Lung (tissue), 12 donors: ENCODE measurements around the gene OGT. TPM values are rescaled to one million over a fixed set of nuclear protein-coding genes. Genes with fewer than 3 reads are reported as not detected.
"Not testable (repeated sequence)": the region's sequence is repeated elsewhere in the genome, so short reads cannot be mapped to it uniquely, and the experiment has no call there.

Source experiments
- ATAC-seq: fragments of 200-7000 bp; cut with Tn5 transposase; one replicate; pipeline ENCODE4 v1.9.1; 2020; ENCODE audit warnings: moderate number of reproducible peaks; ENCODE audit not compliant: insufficient read depth, low FRiP score
- DNase-seq, 3 donors: peaks; one replicate each; pipeline ENCODE4 v3.0.0-alpha.2; 2013 to 2017
- H3K27ac ChIP-seq, 2 donors: one replicate each; pipeline ENCODE4 v1.5.1; 2013; ENCODE audit warnings: mild to moderate bottlenecking in 2 of 2, moderate library complexity in 2 of 2, control low read depth in 1 of 2, inconsistent platforms in 1 of 2, low read depth in 1 of 2, low read length in 1 of 2
- H3K27me3 ChIP-seq, 3 donors: one replicate each; pipeline ENCODE4 v1.5.1; 2013; ENCODE audit warnings: low read length in 2 of 3; ENCODE audit not compliant: control insufficient read depth in 3 of 3, insufficient read depth in 3 of 3
- H3K36me3 ChIP-seq, 4 donors: one replicate each; pipeline ENCODE4 v1.5.1; 2013; ENCODE audit warnings: low read length in 4 of 4, mild to moderate bottlenecking in 1 of 4, moderate library complexity in 1 of 4; ENCODE audit not compliant: control insufficient read depth in 4 of 4, insufficient read depth in 4 of 4
- H3K4me1 ChIP-seq, 5 donors: one replicate each; pipeline ENCODE4 v1.5.1; 2013; ENCODE audit warnings: low read length in 5 of 5, mild to moderate bottlenecking in 2 of 5, moderate library complexity in 1 of 5; ENCODE audit not compliant: control insufficient read depth in 5 of 5, insufficient read depth in 5 of 5
- H3K4me3 ChIP-seq: one replicate; pipeline ENCODE4 v1.5.1; 2013; ENCODE audit warnings: mild to moderate bottlenecking, control low read depth, moderate library complexity
- H3K9ac ChIP-seq, 2 donors: one replicate each; pipeline ENCODE4 v1.5.1; 2013; ENCODE audit warnings: low read length in 2 of 2, control low read depth in 1 of 2; ENCODE audit not compliant: insufficient read depth in 1 of 2
- H3K9me3 ChIP-seq, 4 donors: one replicate each; pipeline ENCODE4 v1.5.1; 2013; ENCODE audit warnings: low read length in 3 of 4, mild to moderate bottlenecking in 1 of 4, moderate library complexity in 1 of 4; ENCODE audit not compliant: control insufficient read depth in 4 of 4, insufficient read depth in 3 of 4
- CTCF ChIP-seq: IDR thresholded peaks from 2 replicates; pipeline ENCODE4 v1.5.1; 2012; ENCODE audit warnings: mild to moderate bottlenecking; ENCODE audit errors: control extremely low read depth, extremely low read depth
- WGBS, 2 donors: extraction: QIAGEN DNeasy Blood & Tissue Kit; methylation state at CpG; one replicate each; pipeline ENCODE4 v1.1.7; 2013; 5-methylcytosine and 5-hydroxymethylcytosine counted together
- polyA plus RNA-seq, 2 donors: library from polyadenylated mRNA; stranded (reverse); fragments of 200-250 nt; gene quantifications; one replicate each; pipeline ENCODE4 v1.2.1, GENCODE V29; 2013
- total RNA-seq, 2 donors: library from RNA; depleted of rRNA in 1 of 2; stranded (reverse); fragments of >200 nt in 1 of 2; gene quantifications; one replicate each; pipeline ENCODE4 v1.2.1, GENCODE V29; 2014 to 2021
- donor health status: control.
- donor health status: control.
- donor health status: Bipolar disorder and iron deficiency.
- donor health status: healthy.
- donor health status: DM: yes; HTN: yes; CAD: no.

The OGT gene
- total and polyA plus RNA-seq, 4 donors, result 32.3 to 385 (median 72.8) TPM

- no peaks in the 10 kb centered on the region for H3K4me1 ChIP-seq
- no peak overlapping the region for H3K4me3 ChIP-seq
- 81 to 92% methylated on average over 5 of the region's 5 CpGs for WGBS, 2 donors
- no peak for ATAC-seq
- H3K36me3 ChIP-seq, result peaks cover 0 to 7% (median 4%) of the 10 kb centered on the region in 4 donors
- H3K9ac ChIP-seq, result no peak overlapping the region
- DNase-seq, result no peak
- H3K27ac ChIP-seq, result peak overlapping the region in 1 of 2 donors; percentile 9
- peaks cover 0 to 2% (median 0%) of the 10 kb centered on the region in 4 donors for H3K9me3 ChIP-seq
- no peaks in the 10 kb centered on the region for H3K27me3 ChIP-seq
- no peak for TF ChIP-seq CTCF
These were observed 48.3 kb downstream of the OGT start for GRCh38 chrX:71581210-71581609.

GRCh38 chrX:71586929-71587328 is 54.0 kb downstream of the OGT start:
- Histone ChIP-seq H3K36me3 (no peaks in the 10 kb centered on the region), H3K4me3 (no peak overlapping the region), H3K4me1 (no peaks in the 10 kb centered on the region), H3K9ac (no peak overlapping the region), H3K27ac (no peak overlapping the region), H3K27me3 (no peaks in the 10 kb centered on the region), H3K9me3 (no peaks in the 10 kb centered on the region)
- DNase-seq (no peak), ATAC-seq (no peak)
- WGBS, 2 donors, result 90 to 100% methylated on average over 2 of the region's 2 CpGs
- TF ChIP-seq CTCF, result no peak

GRCh38 chrX:71593210-71593609 is 60.3 kb downstream of the OGT start:
- not testable (repeated sequence) for H3K36me3 ChIP-seq, ATAC-seq
- WGBS, 2 donors, result 81 to 90% methylated on average over 3 to 7 of the region's 8 CpGs

GRCh38 chrX:71599965-71600364 is 67.1 kb downstream of the OGT start:
- no peak for ATAC-seq
- no peaks in the 10 kb centered on the region for H3K4me1 ChIP-seq
- H3K4me3 ChIP-seq, result no peak overlapping the region
- no peak for DNase-seq
- WGBS, 2 donors, result 82 to 83% methylated on average over 2 of the region's 2 CpGs
- peaks cover 0 to 5% (median 1%) of the 10 kb centered on the region in 4 donors for H3K9me3 ChIP-seq
- no peak overlapping the region for H3K9ac ChIP-seq
- peaks cover 0 to 26% (median 7%) of the 10 kb centered on the region in 4 donors for H3K36me3 ChIP-seq
- H3K27ac ChIP-seq, result no peak overlapping the region
- TF ChIP-seq CTCF, result no peak
- H3K27me3 ChIP-seq, result no peaks in the 10 kb centered on the region

More at GRCh38 chrX:71593210-71593609, 60.3 kb downstream of the OGT start:
- H3K4me1 ChIP-seq, DNase-seq, H3K27me3 ChIP-seq, H3K4me3 ChIP-seq, H3K9ac ChIP-seq, H3K27ac ChIP-seq, H3K9me3 ChIP-seq: not testable (repeated sequence)
